MM.1S (cell line): ENCODE data around the gene RAVER2.

Source experiments
- DNase-seq: peaks from one replicate; pipeline ENCODE4 v3.0.0-alpha.2; 2015
- H2AFZ ChIP-seq: fragments of 300-600 bp; sonication (generic); 2 replicates; pipeline ENCODE4 v1.6.0; 2016; ENCODE audit warnings: antibody characterized with exemption, low read length
- H3F3A ChIP-seq: fragments of 300-600 bp; sonication (generic); 2 replicates; pipeline ENCODE4 v1.6.1; 2016; ENCODE audit warnings: mild to moderate bottlenecking, antibody characterized with exemption, low read length, moderate library complexity, mixed read lengths; ENCODE audit not compliant: insufficient read depth
- H3K27ac ChIP-seq: fragments of 300-600 bp; sonication (generic); 2 replicates; pipeline ENCODE4 v1.5.1; 2016; ENCODE audit warnings: mild to moderate bottlenecking, low read length
- H3K27me3 ChIP-seq: fragments of 300-600 bp; sonication (generic); replicated peaks from 2 replicates; pipeline ENCODE4 v1.6.0; 2016; ENCODE audit warnings: low read length; ENCODE audit not compliant: insufficient read depth
- H3K36me3 ChIP-seq: fragments of 300-600 bp; sonication (generic); replicated peaks from 2 replicates; pipeline ENCODE4 v1.6.1; 2016; ENCODE audit warnings: mild to moderate bottlenecking, low read length, mixed read lengths; ENCODE audit not compliant: insufficient read depth
- H3K4me1 ChIP-seq: fragments of 300-600 bp; sonication (generic); 2 replicates; pipeline ENCODE4 v1.6.1; 2016; ENCODE audit warnings: low read length, mixed read lengths
- H3K4me2 ChIP-seq: fragments of 300-600 bp; sonication (generic); 2 replicates; pipeline ENCODE4 v1.6.0; 2016; ENCODE audit warnings: low read depth, low read length
- H3K4me3 ChIP-seq: fragments of 300-600 bp; sonication (generic); 2 replicates; pipeline ENCODE4 v1.5.1; 2016; ENCODE audit warnings: low read length, mixed read lengths
- H3K79me2 ChIP-seq: fragments of 300-600 bp; sonication (generic); 2 replicates; pipeline ENCODE4 v1.6.1; 2016; ENCODE audit warnings: mixed run types, low read length, mixed read lengths
- H3K9ac ChIP-seq: fragments of 300-600 bp; sonication (generic); 2 replicates; pipeline ENCODE4 v1.6.1; 2016; ENCODE audit warnings: low read length, mixed read lengths
- H3K9me2 ChIP-seq: fragments of 300-600 bp; sonication (generic); replicated peaks from 2 replicates; pipeline ENCODE4 v1.6.1; 2016; ENCODE audit warnings: mild to moderate bottlenecking, low read length, mixed read lengths; ENCODE audit not compliant: insufficient read depth
- H3K9me3 ChIP-seq: fragments of 300-600 bp; sonication (generic); replicated peaks from 2 replicates; pipeline ENCODE4 v1.6.1; 2016; ENCODE audit warnings: mild to moderate bottlenecking, low read length, mixed read lengths; ENCODE audit not compliant: insufficient read depth
- H4K20me1 ChIP-seq: fragments of 300-600 bp; sonication (generic); 2 replicates; pipeline ENCODE4 v1.6.1; 2016; ENCODE audit warnings: mild to moderate bottlenecking, low read length, moderate library complexity, mixed read lengths; ENCODE audit not compliant: insufficient read depth
- EZH2 ChIP-seq: fragments of 300-600 bp; sonication (generic); optimal IDR thresholded peaks from 2 replicates; pipeline ENCODE3; 2017; ENCODE audit warnings: low read depth, mild to moderate bottlenecking, antibody characterized with exemption, low read length, mixed read lengths
- EZH2phosphoT487 ChIP-seq: fragments of 300-600 bp; sonication (generic); IDR thresholded peaks from 2 replicates; pipeline ENCODE4 v1.6.1; 2018; ENCODE audit warnings: antibody characterized with exemption, low read length
- TF ChIP-seq, protein P1 (sequence below): fragments of 300-600 bp; sonication (generic); IDR thresholded peaks from 2 replicates; pipeline ENCODE4 v1.5.1; 2016; ENCODE audit warnings: antibody characterized with exemption, low read length, mixed read lengths

Gene RAVER2

DNA sequence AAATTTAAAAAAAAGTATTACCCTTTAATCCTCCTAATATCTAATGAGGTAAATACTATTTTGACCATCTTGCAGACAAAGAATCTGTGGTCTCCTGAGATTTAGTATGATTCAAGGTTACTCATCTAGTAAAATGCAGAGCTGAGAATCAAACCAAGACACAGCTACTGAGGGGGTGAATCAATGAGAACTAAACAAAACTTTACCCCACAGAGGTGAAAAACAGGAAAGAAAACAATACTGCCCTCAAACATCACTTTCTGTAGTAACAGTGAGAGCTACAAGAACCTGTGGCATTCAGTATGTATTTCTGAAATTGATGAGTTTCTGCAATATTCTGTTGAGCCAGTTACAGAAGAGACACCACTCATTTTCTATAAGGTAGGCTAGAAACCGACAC is 136.4 kb downstream of the RAVER2 start:
- H3K27ac ChIP-seq, result no peak overlapping the region
- no peaks in the 10 kb centered on the region for H3K27me3 ChIP-seq
- H3F3A ChIP-seq, result peaks cover 7% of the 10 kb centered on the region; the same call in 1 of the 2 replicates
- DNase-seq, result no peak
- H3K9me3 ChIP-seq, result no peaks in the 10 kb centered on the region
- TF ChIP-seq EZH2phosphoT487 (no peak), EZH2 (no peak)
- TF ChIP-seq, protein P1, sequence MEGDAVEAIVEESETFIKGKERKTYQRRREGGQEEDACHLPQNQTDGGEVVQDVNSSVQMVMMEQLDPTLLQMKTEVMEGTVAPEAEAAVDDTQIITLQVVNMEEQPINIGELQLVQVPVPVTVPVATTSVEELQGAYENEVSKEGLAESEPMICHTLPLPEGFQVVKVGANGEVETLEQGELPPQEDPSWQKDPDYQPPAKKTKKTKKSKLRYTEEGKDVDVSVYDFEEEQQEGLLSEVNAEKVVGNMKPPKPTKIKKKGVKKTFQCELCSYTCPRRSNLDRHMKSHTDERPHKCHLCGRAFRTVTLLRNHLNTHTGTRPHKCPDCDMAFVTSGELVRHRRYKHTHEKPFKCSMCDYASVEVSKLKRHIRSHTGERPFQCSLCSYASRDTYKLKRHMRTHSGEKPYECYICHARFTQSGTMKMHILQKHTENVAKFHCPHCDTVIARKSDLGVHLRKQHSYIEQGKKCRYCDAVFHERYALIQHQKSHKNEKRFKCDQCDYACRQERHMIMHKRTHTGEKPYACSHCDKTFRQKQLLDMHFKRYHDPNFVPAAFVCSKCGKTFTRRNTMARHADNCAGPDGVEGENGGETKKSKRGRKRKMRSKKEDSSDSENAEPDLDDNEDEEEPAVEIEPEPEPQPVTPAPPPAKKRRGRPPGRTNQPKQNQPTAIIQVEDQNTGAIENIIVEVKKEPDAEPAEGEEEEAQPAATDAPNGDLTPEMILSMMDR, result no peak
- H3K4me2 ChIP-seq, result no peak overlapping the region
- H2AFZ ChIP-seq, result no peak overlapping the region
- no peak overlapping the region for H3K9ac ChIP-seq
- peaks cover 12% of the 10 kb centered on the region; the same call in 1 of the 2 replicates for H4K20me1 ChIP-seq
- H3K4me3 ChIP-seq, result no peak overlapping the region
- H3K36me3 ChIP-seq, result no peaks in the 10 kb centered on the region
- no peaks in the 10 kb centered on the region for H3K9me2 ChIP-seq
- peaks cover 39% of the 10 kb centered on the region for H3K79me2 ChIP-seq
- H3K4me1 ChIP-seq, result peaks cover 20% of the 10 kb centered on the region
